OCI-LY3 (cell line): ENCODE results near the gene TSC22D1.
"Not testable (repeated sequence)": the region's sequence is repeated elsewhere in the genome, so short reads cannot be mapped to it uniquely, and the experiment has no call there.

ENCODE experiments used
- H2AFZ ChIP-seq: fragments of 200-600, 300-600 bp; shearing (Covaris generic); 2 replicates; pipeline ENCODE4 v1.6.0; 2014; ENCODE audit warnings: antibody characterized with exemption, low read depth, low read length
- H3K27ac ChIP-seq: fragments of 200-600, 300-600 bp; sonication (generic); 2 replicates; pipeline ENCODE4 v1.5.1; 2014; ENCODE audit warnings: mild to moderate bottlenecking, low read length, moderate library complexity, mixed read lengths
- H3K27me3 ChIP-seq: fragments of 200-600, 300-600 bp; sonication (generic); 2 replicates; pipeline ENCODE4 v1.6.1; 2014; ENCODE audit warnings: low read depth, low read length, mixed read lengths
- H3K36me3 ChIP-seq: fragments of 200-600, 300-600 bp; sonication (generic); replicated peaks from 2 replicates; pipeline ENCODE3; 2014; ENCODE audit warnings: low read depth, low read length, mixed read lengths
- H3K4me1 ChIP-seq: fragments of 300-600, 200-600 bp; sonication (generic); 2 replicates; pipeline ENCODE4 v1.6.1; 2014; ENCODE audit warnings: low read length, mixed read lengths
- H3K4me2 ChIP-seq: fragments of 200-600, 300-600 bp; sonication (generic); 2 replicates; pipeline ENCODE4 v1.6.1; 2014; ENCODE audit warnings: low read length, mixed read lengths
- H3K4me3 ChIP-seq: fragments of 300-600, 200-600 bp; sonication (generic); 2 replicates; pipeline ENCODE4 v1.5.1; 2014; ENCODE audit warnings: antibody characterized with exemption, mild to moderate bottlenecking, low read length, moderate library complexity
- H3K79me2 ChIP-seq: fragments of 300-600, 200-600 bp; shearing (Covaris generic); 2 replicates; pipeline ENCODE4 v1.6.1; 2014; ENCODE audit warnings: mild to moderate bottlenecking, low read length, mixed read lengths
- H3K9ac ChIP-seq: fragments of 300-600, 200-600 bp; shearing (Covaris generic); 2 replicates; pipeline ENCODE4 v1.6.0; 2014; ENCODE audit warnings: mild to moderate bottlenecking, low read length, moderate library complexity
- H3K9me3 ChIP-seq: fragments of 200-600, 300-600 bp; shearing (Covaris generic); 2 replicates; pipeline ENCODE4 v1.6.1; 2014; ENCODE audit warnings: low read length, mixed read lengths; ENCODE audit not compliant: insufficient read depth
- H4K20me1 ChIP-seq: fragments of 200-600, 300-600 bp; sonication (generic); 2 replicates; pipeline ENCODE4 v1.6.1; 2016; ENCODE audit warnings: low read length, mixed read lengths; ENCODE audit not compliant: insufficient read depth
- CTCF ChIP-seq: fragments of 200-600, 300-600 bp; sonication (generic); IDR thresholded peaks from 2 replicates; pipeline ENCODE4 v1.5.1; 2014; ENCODE audit warnings: antibody characterized with exemption, low read length, low read depth
- EZH2phosphoT487 ChIP-seq: fragments of 200-600 bp; shearing (Covaris generic); IDR thresholded peaks from 2 replicates; pipeline ENCODE4 v1.6.1; 2018; ENCODE audit warnings: antibody characterized with exemption, mixed run types, low read depth

TSC22D1 gene

GRCh38 chr13:44564936-44565335 lies 11.2 kb downstream of the TSC22D1 start:
- no peaks in the 10 kb centered on the region for H3K36me3 ChIP-seq
- H3K79me2 ChIP-seq, result peaks cover 17% of the 10 kb centered on the region
- H3K4me1 ChIP-seq, result no peaks in the 10 kb centered on the region
- H3K4me2 ChIP-seq, result no peak overlapping the region
- H3K9me3 ChIP-seq, result no peaks in the 10 kb centered on the region
- no peak overlapping the region for H3K4me3 ChIP-seq
- TF ChIP-seq EZH2phosphoT487, result no peak
- no peak for TF ChIP-seq CTCF
- no peak overlapping the region for H2AFZ ChIP-seq
- H3K27me3 ChIP-seq, result no peaks in the 10 kb centered on the region
- H3K9ac ChIP-seq, result no peak overlapping the region
- no peak overlapping the region for H3K27ac ChIP-seq
- H4K20me1 ChIP-seq, result no peaks in the 10 kb centered on the region; the same call in 1 of the 2 replicates

- not testable (repeated sequence) for H3K9me3 ChIP-seq, H3K27me3 ChIP-seq, H3K27ac ChIP-seq, H3K4me1 ChIP-seq, H3K36me3 ChIP-seq, H4K20me1 ChIP-seq, H3K4me3 ChIP-seq, H2AFZ ChIP-seq, H3K4me2 ChIP-seq, H3K9ac ChIP-seq
- peaks cover 17% of the 10 kb centered on the region for H3K79me2 ChIP-seq
These were observed 13.3 kb downstream of the TSC22D1 start for GRCh38 chr13:44562853-44563252.

- no peak overlapping the region for H3K9ac ChIP-seq
- peaks cover 8% of the 10 kb centered on the region; the same call in 1 of the 2 replicates for H3K79me2 ChIP-seq
- H4K20me1 ChIP-seq, result no peaks in the 10 kb centered on the region
- no peaks in the 10 kb centered on the region for H3K4me1 ChIP-seq
- H3K27me3 ChIP-seq, result no peaks in the 10 kb centered on the region
- TF ChIP-seq EZH2phosphoT487, result no peak
- H3K4me2 ChIP-seq, result no peak overlapping the region
- H2AFZ ChIP-seq, result no peak overlapping the region
- H3K9me3 ChIP-seq, result no peaks in the 10 kb centered on the region
- H3K36me3 ChIP-seq, result no peaks in the 10 kb centered on the region
- no peak overlapping the region for H3K4me3 ChIP-seq
- H3K27ac ChIP-seq, result no peak overlapping the region
These were observed 14.8 kb downstream of the TSC22D1 start for GRCh38 chr13:44561351-44561750.

- no peak overlapping the region for H3K9ac ChIP-seq
- peaks cover 5% of the 10 kb centered on the region; the same call in 1 of the 2 replicates for H3K79me2 ChIP-seq
- H4K20me1 ChIP-seq, result no peaks in the 10 kb centered on the region; the same call in 1 of the 2 replicates
- no peaks in the 10 kb centered on the region for H3K4me1 ChIP-seq
- no peak overlapping the region for H2AFZ ChIP-seq
- H3K9me3 ChIP-seq, result no peaks in the 10 kb centered on the region
- no peak overlapping the region for H3K4me3 ChIP-seq
- no peaks in the 10 kb centered on the region for H3K36me3 ChIP-seq
- no peak for TF ChIP-seq EZH2phosphoT487
- no peak for TF ChIP-seq CTCF
- H3K27me3 ChIP-seq, result no peaks in the 10 kb centered on the region
- no peak overlapping the region for H3K4me2 ChIP-seq
- H3K27ac ChIP-seq, result no peak overlapping the region
These were observed 18.1 kb downstream of the TSC22D1 start for GRCh38 chr13:44557986-44558385.

GRCh38 chr13:44555207-44555606 lies 20.9 kb downstream of the TSC22D1 start:
- no peak overlapping the region for H3K9ac ChIP-seq
- no peak overlapping the region for H2AFZ ChIP-seq
- H3K36me3 ChIP-seq, result no peaks in the 10 kb centered on the region
- H3K4me1 ChIP-seq, result no peaks in the 10 kb centered on the region
- no peak overlapping the region for H3K4me3 ChIP-seq
- TF ChIP-seq EZH2phosphoT487, result no peak
- TF ChIP-seq CTCF, result no peak
- H4K20me1 ChIP-seq, result no peaks in the 10 kb centered on the region; the same call in 1 of the 2 replicates
- no peak overlapping the region for H3K4me2 ChIP-seq
- no peaks in the 10 kb centered on the region for H3K9me3 ChIP-seq
- H3K79me2 ChIP-seq, result no peaks in the 10 kb centered on the region
- H3K27me3 ChIP-seq, result no peaks in the 10 kb centered on the region
- H3K27ac ChIP-seq, result no peak overlapping the region
